Bone marrow (tissue), 2 donors: Measurements from ENCODE around the gene SLC27A3.
"Not testable (repeated sequence)": the region's sequence is repeated elsewhere in the genome, so short reads cannot be mapped to it uniquely, and the experiment has no call there.

ENCODE experiments used
- DNase-seq, 2 donors: peaks; one replicate each; lab custom pipeline; 2025; lab: John Stamatoyannopoulos, UW

Gene SLC27A3

DNA sequence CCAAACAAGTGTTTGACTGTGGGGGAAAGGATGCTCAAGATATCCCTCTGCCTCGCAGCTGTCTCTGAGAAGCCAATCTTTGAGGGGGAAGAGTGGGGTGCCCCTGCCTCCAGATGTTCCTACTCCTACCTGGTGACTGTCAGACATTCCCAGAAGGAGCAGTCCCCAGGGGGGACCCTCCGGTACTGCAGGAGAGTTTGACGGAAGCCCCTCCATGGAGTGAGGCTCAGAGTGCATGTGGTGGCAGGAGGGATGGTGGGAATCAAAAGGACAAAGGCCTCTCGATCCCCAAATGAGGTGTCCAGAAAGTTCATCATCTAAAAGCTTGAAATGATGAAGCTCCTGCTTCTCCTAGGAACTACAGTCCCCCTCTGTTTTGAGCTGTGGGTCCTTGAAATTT, 5.3 kb downstream of the SLC27A3 start:
- no peak for DNase-seq

DNA sequence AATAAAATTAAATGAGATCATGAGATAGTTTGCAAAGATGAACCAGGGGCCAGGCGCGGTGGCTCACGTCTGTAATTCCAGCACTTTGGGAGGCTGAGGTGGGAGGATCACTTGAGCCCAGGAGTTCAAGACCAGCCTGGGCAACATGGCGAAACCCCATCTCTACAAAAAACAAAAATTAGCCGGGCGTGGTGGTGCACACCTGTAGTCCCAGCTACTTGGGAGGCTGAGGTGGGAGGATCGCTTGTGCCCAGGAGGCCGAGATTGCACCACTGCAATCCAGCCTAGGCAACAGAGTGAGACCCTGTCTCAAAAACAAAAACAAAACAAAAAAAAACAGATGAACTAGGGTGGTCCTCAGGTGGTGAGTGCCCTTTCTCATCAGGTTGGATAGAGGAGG, 7.4 kb downstream of the SLC27A3 start:
- not testable (repeated sequence) for DNase-seq

DNA sequence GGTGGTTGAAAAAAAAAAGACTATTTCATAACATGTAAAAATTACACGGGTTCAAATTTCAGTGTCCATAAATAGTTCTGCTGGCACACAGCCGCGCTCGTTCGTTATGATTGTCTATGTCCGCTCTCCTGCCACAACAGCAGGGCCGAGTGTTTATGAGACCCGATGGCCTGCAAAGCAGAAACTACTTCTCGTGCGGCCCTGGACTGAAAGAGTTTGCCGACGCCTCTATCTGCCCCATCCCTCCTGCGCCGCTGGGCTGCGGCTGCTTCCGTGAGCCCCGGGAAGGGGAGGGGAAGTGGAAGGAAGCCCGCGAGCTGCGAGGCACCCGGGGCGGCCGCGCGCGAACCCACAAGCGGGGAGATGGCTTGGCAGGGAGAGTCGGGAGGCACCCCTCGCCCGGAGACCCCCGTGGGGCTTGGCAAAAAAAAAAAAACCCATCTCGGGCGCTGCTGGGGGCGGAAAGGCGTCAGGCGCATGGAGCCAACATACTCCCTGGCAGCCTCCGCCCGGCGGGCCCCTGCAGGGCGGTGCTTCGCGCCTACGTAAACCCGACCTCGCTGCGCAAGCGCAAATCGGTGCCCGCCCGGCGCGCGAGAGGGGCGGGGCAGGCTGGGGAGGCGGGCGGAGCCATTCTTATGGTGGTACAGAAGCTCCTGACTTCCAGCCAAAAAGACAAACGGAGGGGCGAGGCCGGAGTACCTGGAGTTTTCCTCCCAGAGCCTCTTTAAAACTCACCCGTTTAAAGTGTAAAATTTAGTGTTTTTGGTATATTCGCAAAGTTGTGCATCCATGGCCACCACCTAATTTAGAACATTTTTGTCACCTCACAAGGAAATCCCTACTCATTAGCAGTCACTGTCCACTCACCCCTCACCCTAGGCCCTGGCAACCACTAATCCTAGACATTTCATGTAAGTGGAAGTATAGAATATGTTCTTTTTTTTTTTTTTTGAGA, 8.3 kb downstream of the SLC27A3 start:
- DNase-seq, result peak; percentile 71 to 96

DNA sequence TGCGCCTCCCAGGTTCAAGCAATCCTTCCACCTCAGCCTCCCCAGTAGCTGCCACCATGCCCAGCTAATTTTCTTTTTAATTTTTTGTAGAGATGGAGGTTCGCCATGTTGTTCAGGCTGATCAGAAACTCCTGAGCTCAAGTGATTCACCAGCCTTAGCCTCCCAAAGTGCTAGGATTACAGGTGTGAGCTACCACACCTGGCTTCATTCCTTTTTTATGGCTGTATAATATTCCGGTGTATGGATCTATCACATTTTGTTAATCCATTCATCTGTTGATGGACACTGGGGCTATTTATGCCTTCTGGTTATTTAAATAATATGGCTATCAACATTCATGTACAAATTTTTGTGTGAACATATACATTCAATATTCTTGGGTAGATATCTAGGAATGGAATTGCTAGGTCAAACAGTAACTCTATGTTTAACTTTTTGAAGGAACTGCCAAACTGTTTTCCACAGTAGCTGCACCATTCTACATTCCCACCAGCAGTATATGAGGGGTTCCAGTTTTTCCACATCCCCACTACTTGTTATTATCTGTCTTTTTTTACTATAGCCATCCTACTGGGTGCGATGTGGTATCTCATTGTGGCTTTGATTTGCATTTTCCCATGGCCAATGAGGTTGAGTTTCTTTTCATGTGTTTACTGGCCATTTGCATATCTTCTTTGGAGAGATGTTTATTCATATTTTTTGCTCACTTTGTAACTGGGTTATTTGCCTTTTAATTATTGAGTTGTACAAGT, 11.0 kb downstream of the SLC27A3 start:
- DNase-seq, result no peak

DNA sequence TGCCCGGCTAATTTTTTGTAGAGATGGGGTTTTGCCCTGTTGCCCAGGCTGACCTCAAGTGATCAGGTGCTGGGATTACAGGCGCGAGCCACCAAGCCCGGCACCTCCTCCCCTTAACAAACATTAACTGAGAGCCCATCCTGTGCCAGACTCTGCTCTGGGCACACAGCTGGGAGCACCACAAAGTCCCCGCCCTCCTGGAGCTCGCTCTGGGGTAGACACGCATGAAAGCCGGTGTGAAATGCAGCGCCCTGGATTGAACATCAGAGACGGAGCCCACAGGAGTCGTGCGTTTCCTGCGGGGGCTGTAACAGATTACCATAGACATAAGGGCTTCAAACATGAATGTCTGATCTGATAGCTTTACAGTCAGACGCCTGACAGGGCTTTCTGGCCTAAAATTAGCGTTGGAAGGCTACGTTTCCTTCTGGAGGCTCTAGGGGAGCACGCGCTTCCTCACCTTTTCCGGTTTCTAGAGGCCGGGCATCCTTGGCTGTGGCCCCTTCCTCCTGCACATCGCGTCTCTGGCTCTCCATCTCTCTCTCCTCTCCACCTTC, 14.3 kb downstream of the SLC27A3 start:
- DNase-seq, result no peak

DNA sequence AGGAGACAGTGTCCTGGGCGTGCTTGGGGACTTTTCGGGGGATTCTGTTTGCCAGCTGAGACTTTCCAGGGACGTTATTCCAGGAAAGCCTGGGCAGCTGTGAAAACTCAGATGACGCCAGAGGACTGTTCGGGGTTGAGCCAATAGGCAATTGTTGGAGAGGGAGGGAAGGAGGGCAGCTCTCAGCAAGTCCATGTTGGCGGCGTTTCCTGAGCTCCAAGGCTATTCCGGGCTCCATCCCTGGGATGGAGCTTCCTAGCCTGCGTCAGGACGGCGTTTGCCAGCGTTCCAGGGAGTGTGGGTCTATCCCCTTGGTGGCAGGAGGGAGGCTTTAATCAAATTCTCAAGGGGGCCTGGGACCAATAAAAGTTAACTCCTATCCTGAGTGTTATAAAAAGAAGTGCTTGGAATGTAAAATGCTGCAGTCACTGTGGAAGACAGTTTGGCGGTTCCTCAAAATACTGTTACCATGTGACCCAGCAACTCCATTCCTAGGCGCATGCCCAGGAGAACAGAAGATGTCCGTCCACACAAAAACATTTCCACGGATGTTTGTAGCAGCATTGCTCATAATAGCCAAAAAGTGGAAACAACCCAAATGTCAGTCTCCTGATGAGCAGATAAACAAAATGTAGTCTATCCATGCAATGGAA, 15.2 kb downstream of the SLC27A3 start:
- peak in 1 of 2 donors; percentile 51 for DNase-seq

DNA sequence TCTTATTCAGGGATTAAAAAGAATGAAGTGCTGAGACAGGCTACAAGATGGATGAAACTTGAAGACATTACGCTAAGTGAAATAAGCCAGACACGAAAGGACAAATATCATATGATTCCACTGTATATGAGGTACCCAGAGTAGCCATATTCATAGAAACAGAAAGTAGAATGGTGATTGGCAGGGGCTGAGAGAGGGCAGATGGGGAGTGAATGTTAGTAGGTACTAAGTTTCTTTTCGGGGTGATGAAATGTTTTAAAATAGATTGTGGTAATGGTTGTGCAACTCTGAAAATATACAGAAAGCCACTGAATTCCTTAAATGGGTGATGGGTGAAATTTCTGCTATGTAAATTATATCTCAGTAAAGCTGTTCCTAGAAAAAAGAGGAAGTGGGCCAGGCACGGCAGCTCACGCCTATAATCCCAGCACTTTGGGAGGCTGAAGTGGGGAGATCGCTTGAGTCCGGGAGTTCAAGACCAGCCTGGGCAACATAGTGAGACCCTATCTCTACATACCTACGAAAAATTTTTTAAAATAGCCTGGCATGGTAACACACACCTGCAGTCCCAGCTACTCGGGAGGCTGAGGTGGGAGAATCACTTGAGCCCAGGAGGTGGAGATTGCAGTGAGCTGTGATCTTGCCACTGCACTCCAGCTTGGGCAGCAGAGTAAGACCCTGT, 15.9 kb downstream of the SLC27A3 start:
- DNase-seq, result peak; percentile 30 to 98

DNA sequence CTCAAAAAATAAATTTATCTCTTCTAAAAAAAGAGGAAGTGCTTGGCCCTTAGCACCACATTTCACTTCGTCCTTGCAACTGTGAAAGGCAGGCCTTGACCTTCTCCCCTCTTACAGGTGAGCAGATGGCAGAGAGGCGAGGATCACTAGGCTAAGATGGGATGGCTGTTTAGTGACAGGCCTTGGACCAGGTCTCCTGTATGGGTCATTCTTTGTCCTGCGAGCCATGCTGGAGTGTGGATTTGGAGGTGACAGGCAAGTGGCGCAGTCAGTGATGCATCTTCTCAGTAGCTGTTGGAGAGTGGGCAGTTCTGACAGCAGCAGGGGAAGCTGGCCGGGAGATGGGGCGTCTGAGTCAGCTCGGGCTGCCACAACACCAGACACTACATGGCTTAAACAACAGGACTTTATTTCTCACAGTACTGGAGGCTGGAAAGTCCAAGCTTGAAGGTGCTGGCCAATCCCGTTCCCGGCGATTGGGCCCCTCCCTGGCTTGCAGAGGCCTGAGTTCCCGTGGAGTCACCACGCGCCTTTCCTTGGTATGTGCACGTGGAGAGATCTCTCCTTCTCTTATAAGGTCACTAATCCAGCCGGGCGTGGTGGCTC, 16.5 kb downstream of the SLC27A3 start:
- peak; percentile 44 to 50 for DNase-seq

DNA sequence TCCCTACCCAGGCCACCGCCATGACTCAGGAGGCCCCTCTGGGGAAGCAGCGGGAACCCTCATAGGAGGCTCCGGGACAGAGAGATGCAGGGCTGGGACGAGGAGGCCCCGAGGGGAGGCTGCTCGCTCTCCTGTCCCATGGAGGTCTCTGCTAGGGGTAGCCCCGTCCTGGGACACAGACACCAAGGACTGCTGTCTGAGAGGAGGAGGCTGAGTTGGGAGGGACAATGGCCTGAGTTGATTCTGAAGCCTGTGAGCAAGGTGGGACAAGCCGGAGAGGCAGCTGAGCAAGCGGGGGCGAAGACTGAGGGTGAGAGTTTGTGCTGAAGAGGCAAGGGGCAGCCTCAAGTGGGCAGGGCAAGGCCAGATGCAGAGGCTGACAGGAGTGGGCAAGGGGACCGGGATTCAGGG, 17.4 kb downstream of the SLC27A3 start:
- no peak for DNase-seq

DNA sequence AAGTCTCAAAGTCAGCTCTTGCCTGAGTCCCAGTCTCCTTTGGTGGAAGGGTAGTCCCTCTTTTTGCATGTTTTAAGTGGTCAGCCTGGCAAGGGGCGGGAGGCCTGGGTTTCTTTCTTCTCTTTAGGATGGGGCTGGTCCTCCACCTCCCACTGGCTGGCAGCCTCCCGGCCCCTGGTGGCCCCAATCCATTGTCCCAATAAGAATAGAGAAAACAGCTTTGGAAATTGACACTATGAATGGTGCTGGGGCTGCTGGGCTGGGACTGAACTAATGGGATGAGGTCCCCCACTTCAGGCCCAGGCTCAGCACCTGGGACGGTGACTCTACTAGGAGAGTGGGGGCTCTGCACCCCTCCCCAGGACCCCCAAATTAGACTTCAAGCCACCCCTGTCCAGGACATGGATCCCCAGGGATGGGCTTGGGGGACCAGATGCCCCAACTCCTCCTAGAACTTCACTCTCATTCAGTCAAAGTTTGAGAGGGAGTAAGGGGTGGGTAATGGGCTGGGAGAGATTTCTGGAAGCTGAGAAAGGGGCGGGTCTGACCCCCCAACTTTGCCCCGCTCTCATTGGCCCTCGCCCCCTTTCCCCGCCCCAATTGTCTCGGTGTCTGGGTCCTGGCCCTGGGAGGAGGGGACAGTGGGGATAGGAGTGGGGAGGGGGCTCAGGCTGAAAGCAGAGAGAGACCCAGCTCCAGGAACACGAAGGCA, 18.2 kb downstream of the SLC27A3 start:
- DNase-seq, result no peak

DNA sequence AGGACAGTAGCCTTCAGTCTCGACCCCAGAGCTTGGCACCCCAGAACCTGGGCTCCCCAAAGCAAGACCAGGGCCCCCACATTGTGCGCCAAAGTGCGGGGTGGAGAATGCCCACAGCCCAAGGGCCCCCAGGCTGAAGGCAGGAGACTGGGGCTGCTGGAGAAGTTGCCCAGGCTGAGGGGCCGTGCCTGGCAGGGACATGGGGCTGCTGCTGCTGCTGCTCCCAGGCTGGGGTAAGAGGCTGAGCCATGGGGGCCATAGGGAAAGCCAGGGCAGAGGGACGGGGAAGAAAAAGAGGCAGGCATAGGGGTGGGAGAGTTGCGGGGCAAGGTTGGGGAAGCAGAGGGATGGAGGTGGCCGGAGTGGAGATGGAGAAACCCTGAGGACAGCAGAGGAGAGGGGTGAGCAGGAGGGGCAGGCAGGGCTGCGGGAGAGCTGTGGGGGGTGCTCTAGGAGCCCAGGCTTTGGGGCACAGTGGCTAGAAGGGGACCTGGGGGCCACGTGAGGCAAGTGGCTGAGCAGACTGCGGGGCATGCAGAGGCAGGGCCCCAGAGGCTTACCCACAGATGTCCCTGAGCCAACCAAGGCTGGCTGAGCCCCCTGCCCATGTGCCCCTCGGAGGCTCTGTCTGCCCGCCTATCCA, 18.9 kb downstream of the SLC27A3 start:
- DNase-seq, result no peak

DNA sequence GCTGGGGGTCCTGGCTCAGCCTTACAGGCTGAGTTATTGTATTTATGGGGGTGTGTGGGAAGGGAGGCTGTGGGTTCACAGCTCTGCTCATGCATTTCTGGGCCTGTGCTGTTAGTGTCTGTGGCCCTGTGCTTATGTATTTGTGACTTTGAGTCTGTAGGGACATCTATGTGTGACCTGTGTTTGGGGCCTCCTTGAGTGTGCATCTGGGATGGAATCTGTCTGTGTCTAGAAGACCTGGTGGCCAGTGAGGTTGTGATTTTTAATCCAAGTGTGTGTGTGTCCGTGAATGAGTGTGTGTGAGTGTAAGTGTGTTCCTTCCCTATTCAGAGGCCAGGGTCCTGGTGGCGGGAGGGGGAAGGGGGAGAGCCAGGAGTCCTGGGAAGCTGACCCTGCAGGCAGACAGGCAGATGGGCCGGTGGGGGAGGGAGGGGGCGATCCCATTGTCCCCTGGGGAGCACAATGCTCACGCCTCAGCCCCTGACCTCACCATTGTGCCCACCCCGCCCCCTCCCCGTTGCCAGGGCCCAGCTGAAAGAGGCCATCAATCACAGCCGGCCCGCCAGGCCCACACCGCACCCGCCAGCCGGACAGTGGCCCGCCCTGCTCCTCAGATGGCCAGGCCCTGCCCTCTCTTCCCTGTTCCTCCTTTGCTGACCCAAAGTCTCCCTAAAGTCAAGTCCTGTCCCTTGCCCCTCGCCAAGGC, 19.6 kb downstream of the SLC27A3 start:
- no peak for DNase-seq

DNA sequence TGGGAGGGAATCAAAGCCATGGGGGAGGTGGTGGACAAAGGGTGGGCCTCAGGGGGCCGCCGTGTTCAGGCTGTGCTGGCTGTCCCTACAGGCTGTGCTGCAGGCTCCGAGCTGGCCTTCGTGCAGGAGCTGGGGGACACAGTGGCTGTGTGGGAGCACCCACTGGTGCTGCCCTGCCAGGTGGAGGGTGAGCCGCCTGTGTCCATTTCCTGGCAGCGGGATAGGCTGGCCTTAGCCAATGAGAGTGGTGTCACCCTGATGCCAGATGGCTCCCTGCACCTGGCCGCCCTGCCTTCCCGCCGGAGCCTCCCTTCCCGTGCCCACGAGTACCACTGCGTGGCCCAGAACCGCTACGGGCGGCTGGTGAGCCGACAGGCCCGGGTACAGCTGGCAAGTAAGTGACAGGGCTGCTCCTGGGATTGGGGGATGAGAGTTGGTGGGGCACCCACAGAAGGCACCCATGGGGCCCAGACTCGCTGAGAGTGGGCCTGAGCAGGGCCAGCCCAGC, 20.2 kb downstream of the SLC27A3 start:
- DNase-seq, result no peak

DNA sequence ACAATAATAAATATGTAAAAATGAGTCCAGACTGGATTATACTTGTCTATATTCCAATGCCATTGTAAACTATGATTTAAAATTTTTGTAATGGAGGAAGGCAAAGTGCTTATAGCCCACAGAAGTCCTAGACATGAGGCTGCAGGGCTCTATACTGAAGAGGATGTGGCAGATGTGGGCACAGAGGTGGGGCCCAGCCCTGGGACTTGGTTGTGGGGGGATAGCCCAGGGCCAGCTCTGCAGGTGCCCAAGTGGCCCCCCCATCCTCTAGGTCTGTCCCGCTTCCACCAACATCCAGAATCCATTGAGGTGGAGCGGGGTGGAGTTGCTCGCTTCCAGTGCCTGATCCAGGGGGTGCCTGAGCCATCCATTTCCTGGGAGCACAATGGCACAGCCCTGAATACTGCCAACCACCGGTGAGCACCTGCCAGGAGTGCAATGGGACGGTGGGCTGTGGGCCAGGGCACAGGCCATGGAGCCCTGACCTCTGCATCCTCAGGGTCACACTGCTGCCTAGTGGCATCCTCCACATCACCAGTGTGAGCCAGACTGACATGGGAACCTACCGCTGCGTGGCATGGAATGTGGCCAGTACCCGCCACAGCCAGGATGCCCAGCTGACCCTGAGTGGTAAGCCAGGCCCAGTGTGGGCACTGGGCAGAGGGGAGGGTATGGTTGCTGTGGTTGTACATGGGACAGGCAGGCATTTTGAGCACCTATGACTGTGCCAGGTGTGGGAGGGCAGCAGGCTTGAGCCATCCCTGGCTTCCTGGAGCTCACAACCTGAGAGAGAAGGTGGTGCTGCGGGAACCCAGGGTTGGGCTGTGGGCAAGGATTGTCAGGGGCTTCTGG, 21.0 kb downstream of the SLC27A3 start:
- no peak for DNase-seq

DNA sequence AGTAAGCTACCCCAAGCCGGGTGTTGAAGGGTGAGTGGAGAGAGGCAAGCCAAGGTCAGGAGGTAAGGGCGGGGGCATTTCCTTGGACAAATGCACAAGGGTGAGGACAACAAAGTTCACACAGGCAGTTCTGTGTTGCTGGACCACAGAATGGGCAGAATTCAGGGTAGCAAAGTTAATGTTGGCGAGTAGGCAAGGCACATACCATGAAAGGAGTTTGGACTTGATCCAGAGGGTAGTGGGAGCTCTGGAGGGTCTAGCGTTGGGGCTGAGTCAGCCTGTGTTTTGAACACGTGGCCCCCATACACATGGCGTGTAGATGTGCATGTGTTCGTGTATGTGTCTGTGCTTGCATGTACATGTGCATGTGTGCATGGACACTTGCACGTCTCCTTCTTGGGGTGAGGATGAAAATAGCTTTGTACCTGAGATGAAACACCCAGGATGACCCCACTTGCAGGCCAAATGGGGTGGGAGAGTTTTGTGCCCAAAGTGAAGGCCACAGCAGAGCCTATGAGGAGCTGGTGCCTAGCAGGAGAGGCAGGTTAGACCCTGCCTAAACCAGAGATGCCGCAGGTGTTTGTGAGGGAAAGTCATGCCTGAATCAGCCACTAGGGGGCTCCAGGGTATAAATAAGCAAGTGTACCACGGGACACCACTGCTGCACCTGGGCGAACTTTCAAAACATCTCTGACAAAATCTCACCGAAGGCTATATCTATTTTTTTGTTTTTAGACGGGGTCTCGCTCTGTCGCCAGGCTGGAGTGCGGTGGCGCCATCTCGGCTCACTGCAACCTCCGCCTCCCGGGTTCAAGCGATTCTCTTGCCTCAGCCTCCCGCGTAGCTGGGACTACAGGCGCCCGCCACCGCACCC, 21.8 kb downstream of the SLC27A3 start:
- DNase-seq, result peak; percentile 13 to 60

DNA sequence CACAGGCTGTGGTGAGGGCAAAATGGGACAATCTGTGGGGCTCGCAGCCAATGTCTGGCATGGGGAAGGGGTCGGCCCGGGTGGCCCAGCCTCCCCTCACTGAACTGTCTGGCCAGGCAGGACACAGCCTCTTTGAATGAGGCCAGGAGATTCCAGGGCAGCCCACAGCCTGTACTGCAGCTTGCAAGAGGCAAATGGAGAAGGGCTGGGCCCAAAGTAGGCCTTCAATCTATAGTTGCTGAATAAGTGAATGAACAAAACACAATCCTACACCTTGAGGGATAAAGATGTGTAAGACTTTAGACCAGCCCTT, 23.2 kb downstream of the SLC27A3 start:
- DNase-seq, result no peak

DNA sequence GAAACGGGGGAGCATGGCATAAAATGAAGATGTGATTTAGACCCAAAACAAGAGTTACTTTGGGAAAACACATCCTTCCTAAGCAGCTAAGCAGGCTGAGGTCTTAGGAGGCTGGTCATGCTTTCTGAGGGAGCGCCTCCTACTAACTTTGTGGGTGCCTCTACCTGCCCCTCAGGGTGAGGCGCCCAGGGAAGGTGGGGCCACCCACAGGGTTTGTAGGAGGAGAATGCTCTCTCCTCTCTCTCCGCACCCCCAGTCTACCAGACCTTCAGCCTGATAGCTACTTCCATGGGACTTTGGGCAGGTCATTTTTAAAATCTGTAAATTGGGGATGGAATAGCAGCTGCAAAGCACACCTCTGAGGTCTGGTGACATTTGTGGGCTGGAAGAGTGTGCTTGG, 23.8 kb downstream of the SLC27A3 start:
- DNase-seq, result no peak
